ENCODE data around the gene ZPBP2. TPM values are rescaled to one million over a fixed set of nuclear protein-coding genes. Genes with fewer than 3 reads are reported as not detected.

The ZPBP2 gene
- total RNA-seq, 1 donor from 2014 or later, result not detected

GRCh38 chr17:39926135-39926587, 58.2 kb downstream of the ZPBP2 start:
- Mint-ChIP-seq H3K27me3 (no peaks in the 10 kb centered on the region), H3K4me3 (peak overlapping the region; percentile 93), H3K9me3 (no peaks in the 10 kb centered on the region), H3K4me1 (ENCODE audit: unreplicated experiment) (peaks cover 27% of the 10 kb centered on the region), H3K36me3 (no peaks in the 10 kb centered on the region), H3K27ac (peak overlapping the region; percentile 63)
- no peak for TF ChIP-seq CTCF (conservative IDR thresholded peaks at IDR 0.05)
- no peak for DNase-seq (ENCODE audit: extremely low spot score, unreplicated experiment)

GRCh38 chr17:39926588-39927100, 58.6 kb downstream of the ZPBP2 start:
- peaks cover 27% of the 10 kb centered on the region for H3K4me1 Mint-ChIP-seq (ENCODE audit: unreplicated experiment)
- no peak for TF ChIP-seq CTCF (conservative IDR thresholded peaks at IDR 0.05)
- no peaks in the 10 kb centered on the region for H3K9me3 Mint-ChIP-seq

More at GRCh38 chr17:39926588-39927100, 58.6 kb downstream of the ZPBP2 start:
- H3K36me3 Mint-ChIP-seq, result no peaks in the 10 kb centered on the region
- no peaks in the 10 kb centered on the region for H3K27me3 Mint-ChIP-seq
- peak overlapping the region; percentile 93 for H3K4me3 Mint-ChIP-seq
- DNase-seq (ENCODE audit: extremely low spot score, unreplicated experiment), result no peak
- peak overlapping the region; percentile 63 for H3K27ac Mint-ChIP-seq

Other genes with a start within 250 kb of the ZPBP2 start
- gene PPP1R1B, start 241.2 kb upstream of the ZPBP2 start, total RNA-seq (ENCODE audit: low replicate concordance), result 1.8 and 3.7 TPM in 2 replicates
- 52.0 and 62.0 TPM in 2 replicates for gene STARD3, start 231.1 kb upstream of the ZPBP2 start, total RNA-seq (ENCODE audit: low replicate concordance)
- 1.5 and 2.4 TPM in 2 replicates for gene TCAP, start 202.9 kb upstream of the ZPBP2 start, total RNA-seq (ENCODE audit: low replicate concordance)
- 3.3 and 5.4 TPM in 2 replicates for gene PNMT, start 199.7 kb upstream of the ZPBP2 start, total RNA-seq (ENCODE audit: low replicate concordance)
- 23.5 and 31.5 TPM in 2 replicates for gene PGAP3, start 180.1 kb upstream of the ZPBP2 start, total RNA-seq (ENCODE audit: low replicate concordance)
- 123 and 230 TPM in 2 replicates for gene ERBB2, start 168.1 kb upstream of the ZPBP2 start, total RNA-seq (ENCODE audit: low replicate concordance)
- gene MIEN1, start 137.7 kb upstream of the ZPBP2 start, total RNA-seq (ENCODE audit: low replicate concordance), result 39.8 and 67.2 TPM in 2 replicates
- 31.8 and 73.9 TPM in 2 replicates for gene GRB7, start 130.3 kb upstream of the ZPBP2 start, total RNA-seq (ENCODE audit: low replicate concordance)
- gene IKZF3, start 3.9 kb upstream of the ZPBP2 start, total RNA-seq (ENCODE audit: low replicate concordance), result 0.19 and 0.29 TPM in 2 replicates
- 15.8 and 16.4 TPM in 2 replicates for gene GSDMB, start 50.4 kb downstream of the ZPBP2 start, total RNA-seq (ENCODE audit: low replicate concordance)
- 59.8 and 82.7 TPM in 2 replicates for gene ORMDL3, start 59.4 kb downstream of the ZPBP2 start, total RNA-seq (ENCODE audit: low replicate concordance)
- not detected in 2 replicates for gene LRRC3C, start 59.5 kb downstream of the ZPBP2 start, total RNA-seq (ENCODE audit: low replicate concordance)
- not detected in 2 replicates for gene GSDMA, start 94.8 kb downstream of the ZPBP2 start, total RNA-seq (ENCODE audit: low replicate concordance)
- 110 and 116 TPM in 2 replicates for gene PSMD3, start 112.6 kb downstream of the ZPBP2 start, total RNA-seq (ENCODE audit: low replicate concordance)
- gene CSF3, start 147.2 kb downstream of the ZPBP2 start, total RNA-seq (ENCODE audit: low replicate concordance), result not detected in 2 replicates
- 93.2 and 123 TPM in 2 replicates for gene MED24, start 186.2 kb downstream of the ZPBP2 start, total RNA-seq (ENCODE audit: low replicate concordance)
- gene THRA, start 194.8 kb downstream of the ZPBP2 start, total RNA-seq (ENCODE audit: low replicate concordance), result 18.3 and 37.0 TPM in 2 replicates
- gene NR1D1, start 232.4 kb downstream of the ZPBP2 start, total RNA-seq (ENCODE audit: low replicate concordance), result 5.7 and 9.5 TPM in 2 replicates